Fibroblast of peridontal ligament (primary cell): Measurements from ENCODE around the gene DNAH10.
A peak's percentile ranks its signal among the peaks of the same experiment; 100 is the strongest.
"Not testable (repeated sequence)": the region's sequence is repeated elsewhere in the genome, so short reads cannot be mapped to it uniquely, and the experiment has no call there.

Experiments used
- DNase-seq: peaks from one replicate; pipeline ENCODE4 v3.0.0-alpha.2; 2010; ENCODE audit errors: extremely low read depth

Gene DNAH10

GRCh38 chr12:123748661-123749060 lies 13.4 kb upstream of the DNAH10 start:
- no peak for DNase-seq

DNA sequence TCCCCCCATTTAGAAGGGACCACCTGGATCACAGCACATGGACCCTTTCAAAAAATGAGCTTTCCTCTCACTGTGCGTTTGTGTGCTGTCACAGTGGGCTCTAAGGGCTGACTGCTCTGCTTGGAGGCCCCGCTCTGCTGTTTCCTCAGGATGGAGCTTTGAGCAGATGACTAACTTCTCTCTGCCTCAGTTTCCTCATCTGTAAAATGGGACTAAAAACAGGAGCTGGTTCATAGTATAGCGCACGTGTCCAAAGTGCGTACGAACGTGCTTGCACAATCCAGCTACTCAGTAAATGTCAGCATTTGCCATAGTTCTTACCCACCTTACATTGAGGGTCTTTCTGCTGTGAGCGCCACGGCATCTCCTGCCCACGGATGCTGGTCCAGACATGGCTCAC lies 12.7 kb upstream of the DNAH10 start:
- no peak for DNase-seq

DNA sequence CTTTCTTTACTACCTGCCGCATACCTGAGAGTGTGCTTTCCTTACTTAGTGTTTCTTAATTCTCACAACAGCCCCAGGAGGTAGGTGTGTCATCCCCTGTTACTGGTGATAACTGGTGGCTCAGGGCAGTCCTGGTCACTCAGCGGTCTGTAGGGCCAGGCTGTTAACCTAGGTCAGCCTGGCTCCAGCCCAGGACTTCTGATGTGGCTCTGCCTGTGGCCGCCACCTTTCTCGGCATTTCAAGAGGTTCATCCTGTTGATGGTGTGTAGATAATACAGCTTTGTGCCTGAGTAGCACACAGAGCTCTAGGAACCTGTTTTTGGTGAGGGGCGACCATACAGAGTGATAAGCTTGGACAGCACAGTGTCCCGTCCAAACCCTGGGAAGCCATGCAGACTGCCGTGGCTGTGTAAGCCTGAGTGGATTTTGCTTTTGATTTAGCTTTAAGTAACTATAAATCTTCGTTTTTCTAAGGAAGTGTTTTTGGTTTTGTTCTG lies 11.9 kb upstream of the DNAH10 start:
- no peak for DNase-seq

- no peak for DNase-seq
Observed at GRCh38 chr12:123752046-123752445, 10.1 kb upstream of the DNAH10 start.

DNA sequence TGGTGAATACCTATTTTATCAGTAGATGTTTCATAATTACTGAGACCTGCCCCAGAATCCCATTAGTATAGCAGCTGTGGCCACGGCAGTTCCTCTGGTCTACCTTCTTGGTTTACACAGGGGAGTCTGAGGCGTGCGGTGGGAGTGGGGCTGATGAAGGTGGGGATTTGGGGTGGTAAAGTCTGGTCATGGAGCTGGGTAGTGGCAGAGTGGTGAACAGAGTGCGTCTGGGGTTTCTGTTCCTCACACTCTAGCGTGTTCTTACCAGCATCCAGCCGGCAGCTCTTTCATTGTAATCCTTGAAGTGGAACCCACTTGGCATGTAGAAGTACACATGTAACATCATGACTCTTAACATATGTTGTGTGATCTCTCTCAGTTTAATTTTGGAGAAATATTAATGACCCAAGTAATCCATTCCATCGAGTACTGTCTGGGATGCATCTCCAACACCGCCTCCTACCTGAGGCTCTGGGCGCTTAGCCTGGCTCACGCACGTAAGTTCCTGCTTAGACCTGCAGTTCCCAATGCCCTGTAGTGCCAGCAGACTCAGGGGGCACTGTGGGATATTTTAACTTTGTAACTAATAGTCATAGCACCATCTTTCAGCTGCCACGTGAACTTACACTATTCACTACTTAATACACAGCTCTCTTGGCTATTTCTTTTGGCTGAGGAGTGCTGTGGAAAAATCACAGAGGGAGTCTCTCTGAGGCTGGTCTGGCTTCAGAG lies 7.9 kb upstream of the DNAH10 start:
- no peak for DNase-seq

DNA sequence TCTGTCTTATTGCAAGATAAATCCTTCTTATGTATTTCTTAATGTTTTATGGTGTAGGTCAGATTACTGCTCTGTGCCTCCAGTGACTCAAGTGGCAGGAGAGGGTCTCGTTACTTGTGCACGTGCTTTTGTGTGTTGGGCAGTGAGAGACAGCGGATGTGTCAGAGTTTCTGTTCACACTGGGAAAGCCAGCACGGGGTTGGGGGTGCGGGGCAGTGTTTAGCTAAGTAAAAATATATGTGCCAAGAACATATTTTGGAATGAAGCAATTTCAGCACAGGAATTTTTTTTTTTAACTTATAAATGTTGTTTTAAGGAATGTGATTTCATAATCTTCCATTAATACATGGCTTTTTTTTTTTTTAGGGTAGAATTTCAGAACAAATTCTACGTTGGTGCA lies 4.5 kb upstream of the DNAH10 start:
- peak; percentile 61 for DNase-seq

DNA sequence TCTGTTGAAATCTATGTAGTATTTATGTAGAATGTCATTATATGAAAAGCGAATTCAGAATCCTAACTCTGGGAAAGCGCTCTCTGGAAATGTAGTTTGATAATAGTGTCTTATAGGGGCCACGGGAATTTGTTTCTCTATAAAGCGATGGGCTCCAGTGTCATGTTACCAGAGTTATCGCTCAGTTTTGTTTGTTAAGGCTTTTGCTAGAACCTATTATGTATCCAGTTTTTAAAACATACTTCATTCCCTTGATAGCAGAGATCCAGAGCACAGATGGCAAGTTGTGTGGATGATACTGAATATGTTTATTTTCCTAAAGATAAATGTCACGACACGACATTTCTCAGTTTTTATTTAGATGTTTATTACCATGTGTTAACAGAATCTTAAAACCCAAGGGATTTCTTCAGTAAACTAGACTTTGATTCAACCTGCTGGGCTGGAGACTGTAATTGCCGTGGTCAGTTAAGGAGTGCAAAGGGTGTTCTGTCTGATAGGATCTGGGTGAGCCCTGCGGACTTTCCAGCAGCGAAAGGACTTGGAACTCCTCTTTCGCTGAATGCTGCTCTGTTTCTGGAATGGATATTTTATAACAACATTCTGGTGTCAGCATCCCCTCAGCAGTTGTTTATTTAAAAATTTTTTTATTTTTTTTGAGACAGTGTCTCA lies 1.7 kb upstream of the DNAH10 start:
- DNase-seq = no peak

- no peak for DNase-seq
Observed at GRCh38 chr12:123762715-123763052, 583 bp downstream of the DNAH10 start.

DNA sequence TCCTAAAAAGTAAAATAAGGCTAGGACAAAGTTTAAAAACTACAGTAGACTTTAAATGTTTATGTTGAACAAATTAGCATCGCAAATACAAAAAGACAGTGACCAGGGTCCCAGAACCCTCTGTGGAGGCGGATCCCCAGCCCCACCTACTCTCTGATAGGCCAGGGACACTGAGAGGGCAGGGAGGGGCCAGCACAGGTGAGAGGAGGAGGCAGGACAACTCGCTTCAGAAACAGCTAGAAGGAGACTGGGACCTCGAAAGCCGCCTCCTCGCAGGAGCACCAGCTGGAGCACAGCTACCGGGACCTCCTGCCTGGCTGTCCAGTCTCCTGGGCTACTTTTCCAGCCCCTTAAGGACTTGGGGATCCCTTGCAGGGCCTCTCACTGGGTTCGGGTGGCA lies 992 bp downstream of the DNAH10 start:
- DNase-seq = no peak

DNA sequence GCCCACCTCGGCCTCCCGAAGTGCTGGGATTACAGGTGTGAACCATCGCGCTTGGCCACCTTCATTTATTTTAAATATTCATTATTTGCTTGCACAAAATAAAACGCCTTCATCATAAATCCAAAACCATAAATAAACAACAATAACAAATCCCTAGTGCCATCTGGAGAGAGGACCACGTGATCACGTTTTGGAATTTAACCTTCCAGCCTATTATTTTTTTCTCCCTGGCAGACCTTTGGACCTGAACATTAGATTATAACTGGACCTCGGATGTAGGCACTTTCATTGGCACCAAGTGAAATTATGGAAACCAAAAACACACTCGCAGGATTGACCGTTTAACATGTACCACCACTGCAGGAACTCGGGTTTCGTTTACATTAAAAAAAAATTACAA lies 2.0 kb downstream of the DNAH10 start:
- DNase-seq = no peak

- DNase-seq = no peak
Observed at GRCh38 chr12:123765504-123766035, 3.5 kb downstream of the DNAH10 start.

- no peak for DNase-seq
Observed at GRCh38 chr12:123767613-123768012, 5.5 kb downstream of the DNAH10 start.

DNA sequence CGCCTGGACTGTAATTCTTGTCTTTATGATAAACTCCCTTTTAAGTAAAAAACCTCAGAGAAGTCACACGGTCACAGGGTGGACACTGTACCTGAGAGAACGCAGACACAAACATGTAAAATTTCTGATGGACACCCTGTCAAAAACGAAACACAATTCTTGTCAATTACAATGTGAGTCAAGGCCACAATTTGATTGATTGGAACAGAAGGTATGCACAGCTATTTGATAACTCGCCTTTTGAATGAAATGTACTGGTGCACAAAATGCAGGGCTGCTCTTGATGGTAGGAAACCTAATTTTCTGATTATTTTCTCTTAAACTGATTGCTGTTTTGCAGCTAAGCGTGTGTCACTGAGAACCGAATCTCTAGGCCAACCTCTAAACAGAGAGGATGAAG lies 9.2 kb downstream of the DNAH10 start:
- DNase-seq = no peak

GRCh38 chr12:123772074-123772473 lies 10.0 kb downstream of the DNAH10 start:
- DNase-seq = no peak

GRCh38 chr12:123773375-123773774 lies 11.3 kb downstream of the DNAH10 start:
- no peak for DNase-seq

- DNase-seq = no peak
Observed at GRCh38 chr12:123779551-123779950, 17.4 kb downstream of the DNAH10 start.

GRCh38 chr12:123782997-123783792 lies 21.1 kb downstream of the DNAH10 start:
- DNase-seq = no peak

DNA sequence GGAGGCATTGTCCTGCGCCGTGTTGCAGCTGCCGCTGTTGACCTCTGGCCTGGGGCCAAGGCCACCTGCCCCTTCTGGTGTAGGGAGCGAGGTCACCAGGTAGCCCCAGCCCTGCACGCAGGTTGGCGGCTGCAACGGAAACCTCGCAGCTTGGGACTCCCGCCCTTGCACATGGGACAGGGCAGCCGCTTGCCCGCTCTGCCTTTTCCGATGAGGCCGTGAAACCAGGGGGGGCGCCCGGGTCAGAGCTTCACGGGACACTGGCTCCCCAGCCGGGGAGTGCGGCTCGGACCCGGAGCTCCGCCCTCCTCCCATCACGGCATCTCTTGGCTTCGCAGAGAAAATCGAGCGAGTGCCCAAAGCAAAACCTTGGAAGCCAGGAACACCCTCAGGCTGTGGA lies 25.4 kb downstream of the DNAH10 start:
- no peak for DNase-seq

GRCh38 chr12:123788541-123788940 lies 26.4 kb downstream of the DNAH10 start:
- no peak for DNase-seq

GRCh38 chr12:123789422-123789821 lies 27.3 kb downstream of the DNAH10 start:
- DNase-seq = not testable (repeated sequence)

DNA sequence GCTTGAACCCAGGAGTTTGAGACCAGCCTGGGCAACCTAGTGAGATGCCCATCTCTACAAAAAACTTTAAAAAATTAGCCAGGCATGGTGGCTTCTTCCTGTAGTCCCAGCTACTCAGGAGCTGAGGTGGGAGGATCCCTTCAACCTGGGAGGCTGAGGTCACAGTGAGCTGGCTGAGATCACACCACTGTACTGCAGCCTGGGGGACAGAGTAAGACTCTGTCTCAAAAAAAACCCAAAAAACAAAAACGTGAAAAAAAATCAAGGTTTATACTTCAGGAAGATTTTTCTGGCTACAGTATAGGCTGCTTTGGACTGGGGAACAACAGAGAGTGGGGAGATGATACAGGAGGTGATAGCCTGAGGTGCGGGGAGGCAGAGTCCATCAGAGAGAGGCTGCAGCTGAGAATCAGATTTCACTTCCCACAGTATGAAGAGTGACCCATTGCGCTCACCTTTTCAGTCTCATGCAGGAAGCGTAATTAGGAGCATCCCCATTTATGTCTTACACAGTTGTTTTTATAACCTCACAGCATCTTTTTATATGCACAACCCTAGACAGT lies 28.9 kb downstream of the DNAH10 start:
- no peak for DNase-seq

- no peak for DNase-seq
Observed at GRCh38 chr12:123794027-123794426, 31.9 kb downstream of the DNAH10 start.
